Retinal pigment epithelial cell (primary cell): Measurements from ENCODE around the gene NPIPA1.
"Not testable (repeated sequence)": the region's sequence is repeated elsewhere in the genome, so short reads cannot be mapped to it uniquely, and the experiment has no call there.

Experiments used
- DNase-seq: peaks from one replicate; pipeline ENCODE4 v3.0.0-alpha.2; 2010; ENCODE audit warnings: low read depth
- H3K4me3 ChIP-seq: 2 replicates; pipeline ENCODE4 v1.5.1; 2011; ENCODE audit warnings: mild to moderate bottlenecking, low read length, control low read depth, moderate library complexity

Gene NPIPA1

GRCh38 chr16:14978908-14979307 is 41.7 kb downstream of the NPIPA1 start:
- DNase-seq, H3K4me3 ChIP-seq: not testable (repeated sequence)

DNA sequence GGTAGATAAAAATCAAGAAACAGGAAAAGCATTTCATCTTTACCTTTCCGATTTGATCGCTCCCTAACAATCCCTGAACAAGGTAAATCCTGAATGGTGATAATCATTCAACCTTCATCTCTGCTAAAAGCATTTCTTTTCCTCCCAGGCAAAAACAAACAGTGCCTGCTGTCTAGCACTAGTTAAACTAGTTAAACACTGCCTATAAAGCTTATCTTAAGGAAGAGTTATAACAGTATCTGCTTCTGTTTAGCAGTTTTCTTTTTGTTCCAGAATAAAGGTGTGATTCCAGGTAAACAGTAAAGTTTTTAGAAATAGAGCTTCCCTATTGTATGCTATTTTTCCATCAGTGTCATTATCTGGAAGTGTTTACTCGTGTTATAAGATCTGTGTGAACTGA is 44.0 kb downstream of the NPIPA1 start:
- H3K4me3 ChIP-seq, DNase-seq: not testable (repeated sequence)

- H3K4me3 ChIP-seq, DNase-seq: not testable (repeated sequence)
These were observed 45.3 kb downstream of the NPIPA1 start for GRCh38 chr16:14982521-14982920.

- not testable (repeated sequence) for DNase-seq, H3K4me3 ChIP-seq
These were observed 50.8 kb downstream of the NPIPA1 start for GRCh38 chr16:14988092-14988491.

- not testable (repeated sequence) for DNase-seq, H3K4me3 ChIP-seq
These were observed 51.5 kb downstream of the NPIPA1 start for GRCh38 chr16:14988661-14989191.

GRCh38 chr16:14989291-14990281 is 52.3 kb downstream of the NPIPA1 start:
- H3K4me3 ChIP-seq, DNase-seq: not testable (repeated sequence)

DNA sequence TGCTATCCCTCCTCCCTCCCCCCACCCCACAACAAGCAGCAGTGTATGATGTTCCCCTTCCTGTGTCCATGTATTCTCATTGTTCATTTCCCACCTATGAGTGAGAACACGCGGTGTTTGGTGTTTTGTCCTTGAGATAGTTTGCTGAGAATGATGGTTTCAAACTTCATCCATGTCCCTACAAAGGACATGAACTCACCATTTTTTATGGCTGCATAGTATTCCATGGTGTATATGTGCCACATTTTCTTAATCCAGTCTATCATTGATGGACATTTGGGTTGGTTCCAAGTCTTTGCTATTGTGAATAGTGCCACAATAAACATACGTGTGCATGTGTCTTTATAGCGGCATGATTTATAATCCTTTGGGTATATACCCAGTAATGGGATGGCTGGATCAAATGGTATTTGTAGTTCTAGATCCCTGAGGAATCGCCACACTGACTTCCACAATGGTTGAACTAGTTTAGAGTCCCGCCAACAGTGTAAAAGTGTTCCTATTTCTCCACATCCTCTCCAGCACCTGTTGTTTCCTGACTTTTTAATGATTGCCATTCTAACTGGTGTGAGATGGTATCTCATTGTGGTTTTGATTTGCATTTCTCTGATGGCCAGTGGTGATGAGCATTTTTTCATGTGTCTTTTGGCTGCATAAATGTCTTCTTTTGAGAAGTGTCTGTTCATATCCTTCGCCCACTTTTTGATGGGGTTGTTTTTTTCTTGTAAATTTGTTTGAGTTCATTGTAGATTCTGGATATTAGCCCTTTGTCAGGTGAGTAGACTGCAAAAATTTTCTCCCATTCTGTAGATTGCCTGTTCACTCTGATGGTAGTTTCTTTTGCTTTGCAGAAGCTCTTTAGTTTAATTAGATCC is 56.3 kb downstream of the NPIPA1 start:
- not testable (repeated sequence) for H3K4me3 ChIP-seq, DNase-seq

- H3K4me3 ChIP-seq, DNase-seq: not testable (repeated sequence)
These were observed 59.5 kb downstream of the NPIPA1 start for GRCh38 chr16:14996702-14997101.

DNA sequence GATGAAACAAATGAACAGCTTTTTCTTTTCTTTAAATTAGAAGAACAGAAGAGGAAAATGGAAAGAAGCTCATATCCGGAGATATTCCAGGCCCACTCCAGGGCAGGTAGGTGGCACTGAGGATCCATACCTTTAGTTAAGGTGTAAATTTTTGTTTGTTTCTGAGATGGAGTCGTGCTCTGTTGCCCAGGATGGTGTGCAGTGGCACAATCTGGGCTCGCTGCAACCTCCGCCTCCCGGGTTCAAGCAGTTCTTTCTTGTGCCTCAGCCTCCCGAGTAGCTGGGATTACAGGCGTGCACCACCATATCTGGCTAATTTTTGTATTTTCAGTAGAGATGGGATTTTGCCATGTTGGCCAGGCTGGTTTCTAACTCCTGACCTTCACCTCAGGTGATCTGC is 61.1 kb downstream of the NPIPA1 start:
- DNase-seq, H3K4me3 ChIP-seq: not testable (repeated sequence)

DNA sequence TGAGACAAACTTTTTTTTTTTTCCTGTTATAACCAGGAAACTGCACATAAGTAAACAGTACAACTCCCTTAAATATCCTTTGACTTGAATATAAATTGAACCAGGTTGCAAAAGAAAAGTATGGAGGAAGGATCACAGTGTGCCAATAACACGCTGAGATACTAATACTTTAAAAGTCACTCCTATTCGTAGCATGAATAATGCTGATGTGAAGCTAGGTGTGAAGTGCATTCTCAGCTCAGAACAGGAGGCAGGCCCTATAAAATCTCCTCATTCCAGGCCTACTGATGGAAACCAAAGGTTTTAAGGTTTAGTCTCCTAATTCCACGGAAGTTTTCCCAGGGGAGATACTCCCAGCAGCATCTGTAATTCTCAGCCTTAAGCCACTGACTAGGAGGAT is 62.6 kb downstream of the NPIPA1 start:
- DNase-seq, H3K4me3 ChIP-seq: not testable (repeated sequence)
